Keratinocyte (primary cell): Measurements from ENCODE around the gene PPFIA1. TPM values are rescaled to one million over a fixed set of nuclear protein-coding genes. Genes with fewer than 3 reads are reported as not detected.
A peak's percentile ranks its signal among the peaks of the same experiment; 100 is the strongest.

Experiments
- DNase-seq: peaks from one replicate; pipeline ENCODE4 v3.0.0-alpha.2; 2011; ENCODE audit warnings: low read depth, missing footprints, low spot score
- FAIRE-seq: peaks from 2 replicates; lab custom pipeline; 2011; peaks lifted over from hg19 to GRCh38; lab: Jason Lieb, UNC
- H2AFZ ChIP-seq: 2 replicates; pipeline ENCODE4 v1.6.0; 2012; ENCODE audit warnings: low read length, control low read depth, inconsistent platforms; ENCODE audit not compliant: control insufficient read depth
- H3K27ac ChIP-seq: 2 replicates; pipeline ENCODE4 v1.5.1; 2011; ENCODE audit warnings: low read length; ENCODE audit not compliant: control insufficient read depth, insufficient read depth
- H3K27me3 ChIP-seq: 3 replicates; pipeline ENCODE4 v1.6.0; 2011; ENCODE audit warnings: low read length; ENCODE audit not compliant: control insufficient read depth, insufficient read depth; ENCODE audit errors: extremely low read depth
- H3K36me3 ChIP-seq, 2 experiments: 2 replicates in 1 of 2; 3 replicates in 1 of 2; pipeline ENCODE4 v1.5.1; 2011; ENCODE audit warnings: low read length in 2 of 2, mild to moderate bottlenecking in 1 of 2; ENCODE audit not compliant: control insufficient read depth in 2 of 2, insufficient read depth in 2 of 2; ENCODE audit errors: extremely low read depth in 1 of 2
- H3K4me1 ChIP-seq: 3 replicates; pipeline ENCODE4 v1.5.1; 2011; ENCODE audit warnings: low read length; ENCODE audit not compliant: control insufficient read depth, insufficient read depth; ENCODE audit errors: extremely low read depth
- H3K4me2 ChIP-seq: 3 replicates; pipeline ENCODE4 v1.6.0; 2011; ENCODE audit warnings: low read depth, low read length; ENCODE audit not compliant: control insufficient read depth, insufficient read depth; ENCODE audit errors: extremely low read depth
- H3K4me3 ChIP-seq, 3 experiments: fragments of 200-600 bp in 1 of 3; sonication (generic) in 1 of 3; 2 replicates in 2 of 3; 3 replicates in 1 of 3; pipeline ENCODE4 v1.5.1; 2011 to 2016; ENCODE audit warnings: low read length in 3 of 3, mild to moderate bottlenecking in 3 of 3, control low read depth in 2 of 3, inconsistent platforms in 1 of 3, low read depth in 1 of 3, mixed read lengths in 1 of 3, mixed run types in 1 of 3, moderate library complexity in 1 of 3; ENCODE audit not compliant: control insufficient read depth in 2 of 3, insufficient read depth in 2 of 3; ENCODE audit errors: extremely low read depth in 1 of 3
- H3K79me2 ChIP-seq: 2 replicates; pipeline ENCODE4 v1.6.0; 2012; ENCODE audit warnings: low read length; ENCODE audit not compliant: control insufficient read depth, insufficient read depth
- H3K9ac ChIP-seq: 3 replicates; pipeline ENCODE4 v1.6.0; 2011; ENCODE audit warnings: low read length; ENCODE audit not compliant: control insufficient read depth, insufficient read depth; ENCODE audit errors: extremely low read depth
- H3K9me1 ChIP-seq: 3 replicates; pipeline ENCODE4 v1.6.0; 2011; ENCODE audit warnings: low read length; ENCODE audit not compliant: control insufficient read depth, insufficient read depth; ENCODE audit errors: extremely low read depth
- H3K9me3 ChIP-seq: 2 replicates; pipeline ENCODE4 v1.5.1; 2012; ENCODE audit warnings: low read depth, low read length; ENCODE audit not compliant: control insufficient read depth
- H4K20me1 ChIP-seq: 3 replicates; pipeline ENCODE4 v1.6.0; 2011; ENCODE audit warnings: low read length; ENCODE audit not compliant: control insufficient read depth, insufficient read depth; ENCODE audit errors: extremely low read depth
- CTCF ChIP-seq, 3 experiments: IDR thresholded peaks in 1 of 3; conservative IDR thresholded peaks in 1 of 3; optimal IDR thresholded peaks in 1 of 3; 2 replicates in 2 of 3; 3 replicates in 1 of 3; pipeline versions ENCODE3 to v1.5.1; 2011; ENCODE audit warnings: low read length in 3 of 3, mild to moderate bottlenecking in 3 of 3, moderate library complexity in 2 of 3, control low read depth in 1 of 3, inconsistent platforms in 1 of 3; ENCODE audit not compliant: insufficient read depth in 2 of 3; ENCODE audit errors: extremely low read depth in 1 of 3
- EZH2 ChIP-seq: IDR thresholded peaks from one replicate; pipeline ENCODE4 v1.6.1; 2012; ENCODE audit warnings: inconsistent platforms, mild to moderate bottlenecking, low read length, moderate library complexity
- dilution Hi-C: fragments of 300-500 bp; cut with MboI; formaldehyde crosslinking; loops from one replicate; pipeline ENCODE4 v1.7.0; 2020; ENCODE audit warnings: low sequenced_read_pairs; ENCODE audit not compliant: extremely low pct_ligation_motif_present
- polyA plus RNA-seq, 5 experiments: library from polyadenylated mRNA; depleted of rRNA in 3 of 5; stranded (reverse) in 3 of 5; stranded (forward) in 1 of 5; unstranded in 1 of 5; fragments of >200 nt; gene quantifications; 1 replicate in 1 of 5; 2 replicates in 3 of 5; 3 replicates in 1 of 5; pipeline versions ENCODE4 v1.2.1 to v1.2.3, GENCODE V29; 2011 to 2012; ENCODE audit warnings: missing spikeins in 2 of 5, low read depth in 1 of 5, low replicate concordance in 1 of 5

PPFIA1 gene
- polyA plus RNA-seq, 1 donor (not counting 4 experiments of a cell fraction or from before 2014, with no cell fraction given) = 27.6 TPM

- FAIRE-seq (no peak), DNase-seq (no peak)
- Histone ChIP-seq H3K27me3 (no peaks in the 10 kb centered on the region), H3K79me2 (peaks cover 53% of the 10 kb centered on the region), H3K9me3 (no peaks in the 10 kb centered on the region), H4K20me1 (peaks cover 2% of the 10 kb centered on the region), H2AFZ (no peak overlapping the region), H3K4me1 (peaks cover 9% of the 10 kb centered on the region), H3K27ac (no peak overlapping the region), H3K9ac (no peak overlapping the region), H3K9me1 (no peaks in the 10 kb centered on the region), H3K4me2 (peak overlapping the region; percentile 91), H3K36me3 (peaks cover 6 to 15% of the 10 kb centered on the region in 2 experiments), H3K4me3 (no peak overlapping the region)
- TF ChIP-seq EZH2 = no peak
- TF ChIP-seq CTCF (optimal IDR thresholded peaks at IDR 0.05 in 1 of 3, IDR thresholded peaks at IDR 0.05 in 1 of 3, conservative IDR thresholded peaks at IDR 0.05 in 1 of 3; ENCODE audit: extremely low read depth in 1 of 3, insufficient read depth in 2 of 3, low read length in 3 of 3) = no peak
- dilution Hi-C loops = no loop called here
Measured at GRCh38 chr11:70272009-70272408, 1.5 kb downstream of the PPFIA1 start.

- Histone ChIP-seq H3K79me2 (peaks cover 62% of the 10 kb centered on the region), H3K27me3 (no peaks in the 10 kb centered on the region), H3K9ac (no peak overlapping the region), H3K4me2 (no peak overlapping the region), H3K4me3 (no peak overlapping the region), H3K4me1 (no peaks in the 10 kb centered on the region), H3K27ac (no peak overlapping the region), H4K20me1 (peaks cover 5% of the 10 kb centered on the region), H3K9me3 (no peaks in the 10 kb centered on the region), H3K36me3 (peaks cover 13 to 22% of the 10 kb centered on the region in 2 experiments), H2AFZ (no peak overlapping the region), H3K9me1 (peaks cover 3% of the 10 kb centered on the region)
- FAIRE-seq = no peak
- DNase-seq = no peak
- dilution Hi-C loops = no loop called here
- no peak for TF ChIP-seq EZH2
- TF ChIP-seq CTCF (optimal IDR thresholded peaks at IDR 0.05 in 1 of 3, IDR thresholded peaks at IDR 0.05 in 1 of 3, conservative IDR thresholded peaks at IDR 0.05 in 1 of 3; ENCODE audit: extremely low read depth in 1 of 3, insufficient read depth in 2 of 3, low read length in 3 of 3) = no peak
Measured at GRCh38 chr11:70278994-70279393, 8.5 kb downstream of the PPFIA1 start.
